ENCODE results near the gene BEST4. TPM values are rescaled to one million over a fixed set of nuclear protein-coding genes. Genes with fewer than 3 reads are reported as not detected.
A peak's percentile ranks its signal among the peaks of the same experiment; 100 is the strongest.
"Not testable (repeated sequence)": the region's sequence is repeated elsewhere in the genome, so short reads cannot be mapped to it uniquely, and the experiment has no call there.

The BEST4 gene
- total RNA-seq, 1 donor from 2014 or later, result not detected

- no peaks in the 10 kb centered on the region for H3K27me3 ChIP-seq
- intact Hi-C loops (cut with DNase I), result no loop called here
- H3K4me3 ChIP-seq, result peak overlapping the region; percentile 21 to 37
- H3K27ac ChIP-seq, result peak overlapping the region; percentile 12 to 99
- H3K9me3 ChIP-seq, result no peaks in the 10 kb centered on the region
- no peak for DNase-seq (ENCODE audit: low spot score in 2 of 2)
- peaks cover 31 to 45% of the 10 kb centered on the region in 2 donors for H3K4me1 ChIP-seq
- peaks cover 15 to 25% of the 10 kb centered on the region in 2 donors for H3K36me3 ChIP-seq
- TF ChIP-seq CTCF (IDR thresholded peaks at IDR 0.05), result no peak
These were observed 25.0 kb upstream of the BEST4 start for GRCh38 chr1:44812822-44813543.

- H3K4me1 ChIP-seq, result peaks cover 40 to 56% of the 10 kb centered on the region in 2 donors
- intact Hi-C loops (cut with DNase I), result no loop called here
- H3K27ac ChIP-seq, result peak overlapping the region; percentile 99
- H3K9me3 ChIP-seq, result no peaks in the 10 kb centered on the region
- no peaks in the 10 kb centered on the region for H3K27me3 ChIP-seq
- DNase-seq (ENCODE audit: low spot score in 2 of 2), result no peak
- peak overlapping the region in 1 of 2 donors; percentile 38 for H3K4me3 ChIP-seq
- TF ChIP-seq CTCF (IDR thresholded peaks at IDR 0.05), result no peak
- H3K36me3 ChIP-seq, result peaks cover 15 to 29% of the 10 kb centered on the region in 2 donors
These were observed 23.3 kb upstream of the BEST4 start for GRCh38 chr1:44811234-44811633.

DNA sequence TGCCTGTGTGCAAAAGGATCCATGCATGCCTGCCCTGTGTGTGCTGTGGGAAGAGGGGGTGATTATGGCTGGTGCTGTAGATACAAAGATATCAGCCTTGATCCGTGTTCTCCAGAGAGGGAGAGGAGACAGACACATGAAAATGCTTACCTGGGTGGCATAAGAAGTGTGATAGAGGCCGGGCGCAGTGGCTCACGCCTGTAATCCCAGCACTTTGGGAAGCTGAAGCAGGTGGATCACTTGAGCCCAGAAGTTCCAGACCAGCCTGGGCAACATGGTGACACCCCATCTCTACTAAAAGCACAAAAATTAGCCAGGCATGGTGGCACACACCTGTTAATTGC lies 22.8 kb upstream of the BEST4 start:
- H3K4me3 ChIP-seq, result peak overlapping the region; percentile 20 to 38

DNA sequence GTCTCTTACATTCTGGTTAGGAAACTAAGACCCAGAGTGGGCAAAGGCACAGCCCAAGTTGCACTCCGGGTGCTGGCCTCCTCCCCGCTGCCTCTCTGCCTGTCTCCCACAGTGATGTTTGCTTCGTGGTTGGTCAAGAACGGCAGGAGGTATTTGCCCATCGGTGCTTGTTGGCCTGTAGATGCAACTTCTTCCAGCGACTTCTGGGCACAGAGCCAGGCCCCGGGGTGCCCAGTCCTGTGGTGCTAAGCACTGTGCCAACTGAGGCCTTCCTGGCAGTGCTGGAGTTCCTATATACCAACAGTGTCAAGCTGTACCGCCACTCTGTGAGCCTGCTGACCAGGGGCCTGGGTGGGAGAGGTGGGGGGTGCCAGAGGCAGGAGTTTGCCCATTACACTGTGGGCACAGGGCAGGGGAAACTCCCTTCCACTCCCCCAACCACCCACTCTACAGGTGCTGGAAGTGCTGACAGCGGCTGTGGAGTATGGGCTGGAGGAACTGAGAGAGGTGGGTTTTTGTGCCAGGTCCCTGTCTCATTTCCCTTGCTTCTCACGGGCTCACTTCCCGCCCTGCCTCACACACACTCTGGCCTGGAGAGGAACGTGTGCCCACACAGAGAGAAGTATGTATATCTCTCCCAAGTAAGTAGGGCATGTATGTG lies 22.3 kb upstream of the BEST4 start:
- TF ChIP-seq CTCF (IDR thresholded peaks at IDR 0.05), result no peak
- Histone ChIP-seq H3K27me3 (no peaks in the 10 kb centered on the region), H3K9me3 (no peaks in the 10 kb centered on the region), H3K36me3 (peaks cover 16 to 31% of the 10 kb centered on the region in 2 donors), H3K4me1 (peaks cover 45 to 66% of the 10 kb centered on the region in 2 donors), H3K4me3 (peak overlapping the region; percentile 20 to 38), H3K27ac (peak overlapping the region; percentile 99)
- intact Hi-C loops (cut with DNase I), result no loop called here
- DNase-seq (ENCODE audit: low spot score in 2 of 2), result peak; percentile 9 to 87

More for the DNA sequence above, 22.8 kb upstream of the BEST4 start:
- Histone ChIP-seq H3K27ac (peak overlapping the region; percentile 99), H3K36me3 (peaks cover 16 to 31% of the 10 kb centered on the region in 2 donors), H3K4me1 (peaks cover 45 to 61% of the 10 kb centered on the region in 2 donors)
- DNase-seq (ENCODE audit: low spot score in 2 of 2); H3K9me3 ChIP-seq; H3K27me3 ChIP-seq; intact Hi-C loops (cut with DNase I): not testable (repeated sequence)

DNA sequence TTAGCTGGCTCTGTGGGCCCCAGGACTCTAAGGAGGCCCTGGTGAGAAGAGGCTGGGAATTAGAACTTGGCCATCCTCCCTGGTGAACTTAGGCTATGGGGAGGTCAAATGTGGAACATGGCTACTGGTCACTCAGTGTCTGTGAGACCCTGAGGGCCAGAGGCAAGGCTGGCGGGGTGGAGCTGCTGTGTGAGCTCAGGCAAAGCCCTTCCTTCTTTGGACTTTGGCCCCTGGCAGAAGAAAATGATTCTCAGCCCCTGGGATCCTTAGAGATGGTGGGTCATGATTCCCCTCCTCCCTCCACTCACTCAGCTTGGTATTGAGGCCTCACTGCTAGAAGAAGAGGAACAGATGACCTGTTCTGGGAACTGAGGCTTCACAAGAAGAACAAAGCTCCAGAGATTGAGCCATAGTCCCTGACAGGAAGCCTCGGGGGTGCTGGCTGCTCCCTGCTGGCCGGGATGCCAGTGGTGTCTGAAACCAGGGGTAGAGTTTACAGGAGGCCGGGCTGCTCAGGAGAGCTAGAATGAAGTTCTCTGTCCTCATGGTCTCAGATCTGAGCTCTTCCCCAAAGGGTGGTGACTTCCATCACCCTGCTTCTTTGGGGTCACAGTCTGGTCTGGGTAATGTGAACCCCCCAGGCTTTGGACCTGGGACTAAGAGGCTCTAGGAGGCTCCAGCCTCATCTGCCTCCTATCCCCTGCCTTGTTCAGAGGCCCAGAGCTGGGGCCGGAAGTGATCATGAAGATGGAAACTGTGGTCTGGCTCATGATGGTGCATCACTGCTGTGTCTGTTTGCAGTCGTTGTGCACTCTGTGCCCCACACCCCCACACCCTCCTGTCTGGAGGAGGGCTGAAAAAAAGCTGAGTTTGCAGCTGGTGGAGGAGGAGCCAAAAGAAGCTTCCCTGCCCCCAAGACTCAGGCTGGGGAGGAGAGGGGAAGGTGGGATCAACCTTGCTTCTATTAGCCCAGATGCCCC lies 21.3 kb upstream of the BEST4 start:
- TF ChIP-seq CTCF (IDR thresholded peaks at IDR 0.05), result no peak
- DNase-seq (ENCODE audit: low spot score in 2 of 2), result peak; percentile 43 to 86
- Histone ChIP-seq H3K36me3 (peaks cover 19 to 35% of the 10 kb centered on the region in 2 donors), H3K4me3 (peak overlapping the region; percentile 38 to 45), H3K27ac (peak overlapping the region; percentile 99), H3K4me1 (peaks cover 45 to 70% of the 10 kb centered on the region in 2 donors), H3K27me3 (no peaks in the 10 kb centered on the region), H3K9me3 (no peaks in the 10 kb centered on the region)
- intact Hi-C loops (cut with DNase I), result loop anchor here (1.0 to 10.0 kb wide), 3 partner anchors 10 to 686 kb away; partner anchors contain the start of gene TESK2
